Stimulated activated CD8-positive, alpha-beta memory T cell treated with anti-CD3 and anti-CD28 coated beads, Interleukin-12 subunit alpha, Interleukin-12 subunit beta, amount 100 ng/mL, for 24 hours (primary cell): Measurements from ENCODE around the gene PSMA1.

Source experiments
- DNase-seq: peaks from one replicate; pipeline ENCODE4 v3.0.0-alpha.2; 2020; ENCODE audit errors: extremely low read depth

PSMA1 gene

DNA sequence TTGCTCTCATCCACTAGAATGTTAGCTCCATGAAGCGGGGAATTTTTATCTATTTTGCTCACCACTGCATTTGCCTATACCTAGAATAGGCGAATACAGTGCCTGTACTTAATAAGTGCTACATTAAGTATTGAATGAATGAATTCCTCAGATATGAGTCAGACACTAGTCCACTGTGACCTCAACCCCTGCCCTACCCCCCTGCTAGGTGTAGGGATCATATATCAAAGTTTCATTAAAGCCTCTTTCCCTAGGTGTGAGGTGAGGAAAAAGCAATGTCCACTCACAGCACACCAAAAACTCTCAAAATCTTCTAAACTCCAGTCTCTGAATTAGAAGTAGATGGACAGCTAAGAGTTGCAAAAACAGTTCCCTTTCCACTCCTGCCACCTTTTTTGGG, 9.8 kb upstream of the PSMA1 start:
- no peak for DNase-seq

DNA sequence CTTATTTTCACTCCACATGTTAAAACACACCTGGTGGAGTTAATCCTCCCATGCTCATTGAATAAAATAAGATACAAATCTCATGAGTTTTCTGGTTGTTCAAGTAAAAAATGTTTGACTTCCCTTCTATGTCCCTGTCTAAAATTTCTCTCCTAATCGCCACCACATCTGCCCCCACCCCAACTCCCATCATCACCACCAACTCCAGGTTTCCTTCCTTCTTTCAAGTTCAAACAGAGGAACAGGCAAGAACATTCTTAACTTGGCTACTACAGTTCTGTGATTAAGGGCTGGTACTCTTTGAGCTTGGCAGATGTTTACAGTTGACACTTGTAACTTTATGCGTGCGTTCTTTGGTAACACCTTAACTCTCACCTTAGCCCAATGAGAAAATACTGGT, 9.1 kb upstream of the PSMA1 start:
- DNase-seq, result no peak

DNA sequence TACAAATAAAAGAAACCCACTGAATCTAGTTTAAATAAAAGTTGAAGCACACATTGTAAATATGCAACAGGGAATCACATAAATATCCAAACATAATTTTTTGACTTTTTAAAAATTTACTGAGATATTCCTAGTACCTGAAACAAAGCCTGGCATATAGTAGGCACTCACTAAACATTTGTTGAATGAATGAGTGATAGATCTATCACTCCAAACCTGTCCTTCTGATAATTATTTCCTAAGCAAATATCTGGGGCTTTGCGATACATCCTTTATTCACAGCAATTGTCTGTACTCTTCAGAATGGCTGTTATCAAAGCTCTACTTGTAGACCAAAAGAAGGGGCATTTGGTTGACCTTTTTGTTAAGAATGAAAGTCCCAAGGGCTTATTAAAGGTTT, 2.6 kb upstream of the PSMA1 start:
- DNase-seq, result no peak

DNA sequence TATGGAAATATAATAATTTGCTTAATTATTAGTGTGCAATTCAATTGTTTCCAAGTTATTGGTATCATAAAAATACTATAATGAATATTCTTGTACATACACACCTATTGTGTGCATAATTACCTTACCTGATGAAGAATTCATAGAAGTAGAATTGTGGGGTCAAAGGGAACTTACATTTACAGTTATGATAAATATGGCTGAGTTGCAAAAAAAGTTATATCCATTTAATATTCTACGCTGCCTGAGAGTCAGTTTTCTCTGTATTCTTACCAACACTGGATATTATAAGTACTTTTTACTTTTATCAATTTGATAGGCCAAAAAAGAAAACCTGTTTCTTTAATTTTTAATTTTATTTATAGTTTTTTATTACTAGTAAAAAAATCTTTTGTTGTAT, 2.1 kb upstream of the PSMA1 start:
- no peak for DNase-seq

DNA sequence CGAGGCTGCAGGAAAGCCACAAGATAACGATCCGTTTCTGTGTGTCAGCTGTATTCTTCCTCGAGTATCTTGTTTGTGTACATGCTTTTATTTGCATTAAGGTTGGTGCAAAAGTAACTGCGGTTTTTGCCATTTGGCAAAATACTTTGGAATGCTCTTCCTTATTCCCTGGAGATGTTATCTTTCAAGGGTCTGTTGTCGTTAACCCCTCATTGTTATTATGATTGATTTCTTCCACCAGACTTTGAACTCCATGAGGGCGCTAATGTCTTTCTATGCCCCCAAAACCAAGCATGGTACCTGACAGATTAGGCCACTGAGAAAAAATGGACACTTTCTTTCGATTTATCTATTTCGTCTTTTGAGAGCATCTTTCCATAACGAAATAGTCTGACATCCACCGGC, 563 bp upstream of the PSMA1 start:
- no peak for DNase-seq

DNA sequence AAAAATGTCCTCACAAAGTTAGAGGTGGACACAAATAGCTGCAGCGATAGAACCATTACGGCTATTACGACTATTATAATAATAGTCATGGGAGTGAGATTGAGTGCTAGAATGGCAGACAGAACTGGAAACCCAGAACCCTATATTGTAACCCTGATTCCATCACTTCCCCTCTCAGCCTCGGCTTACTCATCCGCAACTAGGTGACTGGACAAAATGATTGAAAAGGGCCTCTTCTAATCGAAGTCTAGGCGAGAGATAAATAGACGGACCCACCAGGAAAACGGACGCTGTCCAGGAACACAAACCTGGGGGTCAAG, 629 bp downstream of the PSMA1 start:
- no peak for DNase-seq

DNA sequence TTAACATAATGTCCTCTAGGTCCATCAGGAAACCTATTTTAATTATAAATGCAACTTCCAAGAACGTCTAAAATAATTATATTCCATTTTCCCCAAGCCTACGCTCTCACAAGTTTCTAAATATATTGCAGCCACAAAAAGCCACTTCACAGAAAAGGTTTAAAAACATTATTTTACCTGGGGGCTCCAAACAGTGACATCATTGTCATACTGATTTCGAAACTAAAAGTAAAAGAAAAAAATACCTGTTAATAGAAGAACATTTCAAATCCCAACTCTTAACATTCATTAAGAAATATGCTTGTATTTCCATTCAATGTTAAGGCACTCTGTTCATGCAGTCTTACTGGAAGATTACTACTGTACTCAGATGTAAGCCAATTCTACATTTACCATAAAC, 1.4 kb downstream of the PSMA1 start:
- DNase-seq, result no peak

DNA sequence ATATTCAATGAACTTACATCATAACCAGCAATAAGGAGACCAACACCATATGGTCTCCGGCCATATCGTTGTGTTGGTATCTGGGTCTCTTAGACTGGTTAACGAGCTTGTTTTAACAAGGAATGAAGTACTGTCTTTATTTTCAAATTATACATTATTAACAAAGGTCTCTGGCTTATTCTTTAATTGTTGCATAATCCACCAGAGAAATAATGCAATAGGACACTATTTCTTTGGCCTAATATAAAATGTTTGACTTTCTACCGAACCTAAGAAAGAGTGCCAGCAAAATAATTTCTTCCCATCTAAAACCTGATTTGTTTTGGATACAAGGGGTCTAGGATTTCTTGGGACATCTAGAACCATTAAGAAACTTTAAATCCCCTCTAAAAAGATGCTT, 6.4 kb downstream of the PSMA1 start:
- no peak for DNase-seq

DNA sequence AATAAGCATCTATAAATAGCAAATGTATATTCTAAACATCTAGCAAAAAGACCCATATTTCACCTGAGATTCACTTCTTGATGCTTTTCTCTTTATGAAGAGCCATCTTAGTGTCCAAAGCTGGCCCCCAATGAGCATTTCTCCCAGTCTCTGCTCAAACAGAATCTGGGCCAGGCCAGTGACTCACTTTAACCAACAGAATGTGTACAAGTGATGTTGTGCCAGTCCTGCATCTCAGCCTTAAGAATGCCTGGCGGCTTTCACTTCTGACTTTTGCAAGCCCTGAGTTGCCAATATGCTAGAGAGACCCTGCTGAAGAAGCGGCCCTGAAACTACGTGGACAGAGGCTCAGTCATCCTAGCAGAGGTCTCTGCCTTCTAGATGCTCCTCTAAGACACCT, 13.7 kb downstream of the PSMA1 start:
- DNase-seq, result no peak

DNA sequence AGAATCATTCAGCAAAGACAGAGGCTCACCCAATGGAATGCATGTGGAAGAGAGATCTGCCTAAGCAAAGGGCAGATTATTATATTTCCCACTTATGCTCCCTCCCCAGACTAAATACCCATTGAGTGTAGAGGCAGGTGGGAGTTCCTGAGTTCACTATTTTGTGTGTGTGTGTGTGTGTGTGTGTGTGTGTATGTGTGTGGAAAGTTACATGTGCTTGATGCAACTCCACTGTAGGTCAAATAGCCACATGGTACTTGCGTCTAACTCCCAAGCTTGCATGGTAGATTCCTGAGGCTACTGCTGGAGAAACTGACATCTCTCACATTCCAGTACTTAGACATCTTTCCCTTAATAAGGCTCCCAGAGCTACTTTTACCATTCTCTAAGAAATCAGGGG, 17.2 kb downstream of the PSMA1 start:
- no peak for DNase-seq

DNA sequence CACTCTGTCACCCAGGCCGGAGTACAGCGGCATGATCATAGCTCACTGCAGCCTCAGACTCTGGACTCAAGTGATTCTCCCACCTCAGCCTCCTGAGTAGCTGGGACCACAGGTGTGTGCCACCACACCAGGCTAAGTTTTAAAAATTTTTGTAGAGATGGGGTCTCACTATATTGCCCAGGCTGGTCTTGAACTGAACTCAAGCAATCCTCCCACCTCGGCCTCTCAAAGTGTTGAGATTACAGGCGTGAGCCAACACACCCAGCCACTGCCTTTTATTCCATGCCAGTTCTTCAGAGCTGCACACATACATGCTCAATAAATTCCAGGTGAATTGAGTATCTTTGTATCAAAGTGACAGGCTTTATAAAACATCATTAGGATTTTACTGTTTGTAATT, 18.1 kb downstream of the PSMA1 start:
- no peak for DNase-seq

DNA sequence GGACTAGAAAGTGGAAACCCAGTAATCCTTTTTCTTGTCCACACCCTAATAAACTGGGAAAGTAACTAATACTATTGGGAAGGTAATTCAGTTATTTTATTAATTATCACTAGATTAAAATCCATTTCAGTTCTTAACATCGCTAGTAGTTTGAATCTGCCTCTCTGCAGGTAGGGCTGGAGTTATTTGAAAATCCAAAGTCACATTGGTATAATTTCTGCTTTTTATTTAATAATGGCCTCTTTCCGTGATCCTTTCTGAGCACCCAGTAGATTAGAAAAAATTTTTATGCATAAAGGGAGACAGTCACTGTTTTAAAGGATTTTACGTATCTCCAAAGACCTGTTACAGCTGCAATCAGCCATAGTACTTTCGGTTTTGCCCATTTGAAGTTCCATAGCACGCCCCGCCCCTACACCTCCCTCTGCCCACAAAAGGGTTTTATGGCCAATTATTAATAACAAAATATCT, 20.0 kb downstream of the PSMA1 start:
- DNase-seq, result no peak

DNA sequence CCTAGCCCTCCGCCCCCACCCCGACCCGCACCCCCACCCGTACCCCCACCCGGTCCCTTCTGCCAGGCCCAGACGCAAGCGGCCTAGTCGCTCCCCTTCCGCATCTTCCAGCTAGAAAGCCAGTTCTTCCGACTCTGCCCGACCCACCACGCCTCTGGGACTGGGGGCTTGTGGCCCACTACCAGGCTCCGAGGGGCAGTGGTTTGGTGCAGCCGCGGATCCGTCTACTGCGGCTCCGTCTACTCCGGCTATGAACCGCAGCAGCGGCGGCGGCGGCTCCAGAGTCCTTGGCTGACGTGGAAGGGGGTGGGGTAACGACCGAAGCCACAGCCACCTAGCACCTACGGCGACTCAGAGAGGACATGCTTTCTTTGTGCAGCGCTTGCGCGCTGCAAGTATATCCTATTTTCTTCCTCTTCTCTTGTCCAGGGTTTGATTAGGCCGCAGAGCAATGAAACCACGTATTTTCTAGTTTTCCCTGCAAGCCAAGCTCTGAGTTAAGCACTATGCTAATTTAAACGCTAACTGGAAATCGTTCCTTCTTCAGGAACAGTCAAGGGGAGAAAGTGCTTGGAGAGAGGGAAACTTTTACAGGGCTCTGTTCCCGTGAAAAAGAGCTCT, 20.5 kb downstream of the PSMA1 start, which contains the start of gene COPB1:
Gene COPB1, minus strand, starts transcription at position 252 of the 621 bp plus-strand sequence. CDS start 883 bp downstream, outside the sequence.
- DNase-seq, result peak; percentile 84

DNA sequence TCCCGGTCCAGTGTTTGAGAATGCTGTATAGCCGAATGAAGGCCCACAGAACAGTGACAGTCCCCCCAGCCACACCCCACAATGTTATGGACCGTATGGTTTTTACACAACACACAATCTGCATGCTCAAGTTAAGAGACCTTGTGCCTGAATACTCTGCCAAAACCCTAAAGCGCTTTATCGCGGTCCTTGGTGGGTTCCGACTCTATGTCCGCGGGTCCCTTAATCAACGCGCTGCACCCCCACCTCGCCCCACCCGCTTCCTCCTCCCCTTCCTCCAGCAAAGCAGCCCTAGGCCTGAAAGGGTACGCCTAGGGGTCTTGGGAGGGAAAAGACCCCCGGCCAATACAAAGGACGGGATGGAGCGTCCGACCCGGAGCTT, 21.0 kb downstream of the PSMA1 start:
- no peak for DNase-seq

DNA sequence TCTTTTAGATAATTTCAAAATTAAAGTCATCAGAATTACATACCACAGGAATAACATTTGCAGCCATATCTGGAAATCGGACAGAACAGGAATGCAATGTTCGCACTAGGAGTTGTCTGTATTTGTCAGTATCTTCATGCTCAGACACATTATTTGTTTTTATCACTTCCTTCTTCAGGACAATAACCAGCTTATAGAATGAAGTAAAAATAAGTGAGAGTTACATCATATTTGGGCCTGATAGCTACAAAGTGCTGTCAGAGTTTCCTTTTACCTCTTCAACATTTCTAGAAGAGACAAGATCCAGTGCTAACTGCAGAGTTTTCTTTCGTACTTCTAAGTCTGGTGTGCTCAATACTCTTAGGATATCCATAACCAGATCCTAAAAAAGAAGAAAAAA, 39.5 kb downstream of the PSMA1 start:
- DNase-seq, result no peak

DNA sequence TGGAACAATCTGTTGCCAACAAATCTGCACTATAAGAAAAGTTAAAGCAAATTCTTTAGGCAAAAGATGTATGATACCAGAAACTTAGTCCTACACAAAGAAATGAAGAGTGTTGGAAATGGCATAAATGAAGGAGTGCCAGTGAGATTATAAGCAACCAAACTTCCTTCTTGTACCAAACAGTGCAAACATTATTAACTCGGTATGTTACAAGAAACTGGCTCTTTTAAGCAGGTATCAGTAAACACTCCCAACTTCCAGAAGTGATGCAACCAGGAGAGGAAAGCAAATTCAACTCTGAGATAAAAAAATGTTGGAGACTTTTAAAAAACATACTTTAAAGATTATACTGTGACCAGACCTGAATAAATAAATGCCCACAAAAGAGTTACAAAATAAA, 49.1 kb downstream of the PSMA1 start:
- DNase-seq, result no peak

DNA sequence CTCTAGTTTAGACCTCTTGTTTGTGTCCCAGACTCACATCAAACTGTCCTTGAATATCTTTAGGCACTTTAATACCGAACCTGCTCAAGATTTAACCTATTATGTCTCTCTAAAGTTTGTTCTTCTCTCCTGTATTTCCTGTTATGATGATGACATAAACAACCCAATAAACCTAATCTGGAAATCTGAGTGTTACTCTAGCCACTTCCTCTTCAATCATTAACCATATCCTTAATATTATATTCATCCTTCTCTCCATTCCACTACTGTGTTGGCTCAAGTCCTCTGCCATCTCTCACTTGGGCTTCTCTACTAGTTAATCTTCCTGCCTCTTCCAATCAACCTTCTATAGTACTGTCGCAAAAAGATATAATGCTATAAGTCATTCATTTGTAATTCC, 56.6 kb downstream of the PSMA1 start:
- no peak for DNase-seq

DNA sequence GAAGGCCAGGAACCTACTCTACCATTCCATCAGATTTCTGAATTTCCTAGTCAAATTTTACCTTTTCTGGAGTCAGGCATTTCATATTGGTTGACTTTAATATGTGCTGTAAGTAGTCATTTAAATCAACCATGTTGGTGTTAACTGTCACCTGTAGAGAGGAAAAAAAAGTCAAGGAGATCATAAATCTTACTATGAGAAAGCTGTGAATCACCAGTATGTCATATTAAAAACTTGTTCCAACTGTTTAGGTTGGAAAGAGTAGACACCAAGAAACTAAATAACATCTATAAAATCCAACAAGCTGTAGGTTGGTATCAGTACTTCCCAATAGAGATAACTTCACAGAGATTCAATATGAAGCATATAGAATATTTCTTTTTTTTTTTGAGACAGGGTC, 60.0 kb downstream of the PSMA1 start:
- DNase-seq, result no peak

DNA sequence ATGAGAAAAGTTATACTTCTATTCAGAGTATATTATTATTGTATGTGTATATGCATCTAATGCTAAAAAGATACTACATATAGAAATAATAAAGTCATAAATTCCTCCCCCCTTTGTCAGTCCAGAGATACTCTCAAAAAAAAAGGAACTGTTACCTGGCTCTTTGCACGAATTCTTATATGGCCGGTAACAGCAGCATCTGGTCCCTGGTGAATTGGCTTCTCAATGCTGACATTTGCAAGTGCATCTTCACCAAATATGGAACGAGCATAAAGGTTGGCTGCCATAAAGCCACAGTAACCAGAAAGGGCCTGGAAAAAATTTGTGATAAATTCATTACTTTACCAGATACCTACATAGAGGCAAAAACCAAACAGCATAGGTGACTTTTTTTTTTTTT, 61.8 kb downstream of the PSMA1 start:
- DNase-seq, result no peak

DNA sequence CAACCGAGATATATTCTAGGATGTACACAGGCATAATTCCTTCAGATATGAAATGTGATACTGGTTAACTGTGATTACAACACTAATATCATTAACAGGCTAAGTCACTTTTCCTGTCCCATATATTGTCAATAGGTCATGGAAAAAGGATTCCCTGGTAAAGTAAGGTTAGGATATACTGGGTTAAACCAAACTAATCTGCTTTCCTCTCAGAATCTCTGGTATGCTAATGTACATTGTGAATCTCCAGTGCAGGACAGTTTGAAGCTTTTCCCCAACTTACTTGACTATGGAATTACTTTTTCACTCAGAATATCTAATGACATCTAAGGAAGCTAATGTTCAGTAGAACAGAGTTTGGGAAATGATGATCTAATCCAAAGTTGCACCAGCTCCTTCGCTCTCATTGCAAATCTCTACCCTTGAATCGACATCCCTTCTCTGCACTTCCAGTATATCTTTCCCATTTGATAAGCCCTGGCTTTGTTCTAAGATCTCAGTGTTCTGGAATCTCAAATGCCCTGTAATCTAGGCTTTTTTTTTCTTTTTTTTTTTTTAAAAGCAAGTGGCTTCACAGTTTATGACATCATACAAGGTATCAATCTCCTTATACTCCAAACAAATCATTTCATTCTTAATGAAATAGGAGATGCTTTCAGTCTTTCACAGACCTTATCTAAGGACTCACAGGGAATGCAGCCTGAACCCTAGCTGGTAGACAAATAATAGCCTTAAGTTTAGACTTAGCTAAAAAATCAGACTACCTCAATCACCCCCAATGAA, 64.3 kb downstream of the PSMA1 start:
- no peak for DNase-seq
